H1 (cell line): Measurements from ENCODE around the gene DBH. TPM values are rescaled to one million over a fixed set of nuclear protein-coding genes. Genes with fewer than 3 reads are reported as not detected.

ENCODE experiments used
- CTCF ChIA-PET: fragments of 300-600 bp; sonication (Branson Sonifier 250); formaldehyde crosslinking; loops from one replicate; lab custom pipeline; 2021; ENCODE audit not compliant: partially characterized antibody; lab: Charles Lee
- POLR2A ChIA-PET: fragments of 300-600 bp; sonication (Branson Sonifier 250); formaldehyde crosslinking; loops from one replicate; lab custom pipeline; 2021; ENCODE audit warnings: inconsistent platforms; ENCODE audit not compliant: partially characterized antibody; lab: Charles Lee
- DNase-seq, 2 experiments: peaks; one replicate each; pipeline versions ENCODE4 v3.0.0 to v3.0.0-alpha.2; 2010 to 2022; ENCODE audit warnings: low spot score in 2 of 2, low read depth in 1 of 2, mixed read lengths in 1 of 2
- FAIRE-seq: peaks from 2 replicates; lab custom pipeline; 2011; peaks lifted over from hg19 to GRCh38; lab: Jason Lieb, UNC
- H2AFZ ChIP-seq: 2 replicates; pipeline ENCODE4 v1.8.1; 2012; ENCODE audit warnings: low read length, inconsistent platforms
- H2AK5ac ChIP-seq: 2 replicates; pipeline ENCODE4 v1.6.1; 2013; ENCODE audit warnings: low read depth, low read length
- H2BK120ac ChIP-seq: replicated peaks from 2 replicates; pipeline ENCODE3; 2013; ENCODE audit warnings: low read depth, low read length, inconsistent platforms
- H2BK12ac ChIP-seq: 2 replicates; pipeline ENCODE4 v1.6.1; 2013; ENCODE audit warnings: low read depth, low read length
- H2BK15ac ChIP-seq: 2 replicates; pipeline ENCODE4 v1.6.1; 2013; ENCODE audit warnings: low read length
- H2BK20ac ChIP-seq: 2 replicates; pipeline ENCODE4 v1.6.1; 2013; ENCODE audit warnings: low read length
- H2BK5ac ChIP-seq: 2 replicates; pipeline ENCODE4 v1.6.1; 2013; ENCODE audit warnings: low read depth, low read length
- H3K14ac ChIP-seq: 2 replicates; pipeline ENCODE4 v1.6.1; 2013; ENCODE audit warnings: inconsistent platforms; ENCODE audit not compliant: insufficient read length
- H3K18ac ChIP-seq: 2 replicates; pipeline ENCODE4 v1.6.1; 2013; ENCODE audit warnings: low read length; ENCODE audit errors: extremely low read depth
- H3K23ac ChIP-seq: 2 replicates; pipeline ENCODE4 v1.6.1; 2013; ENCODE audit warnings: inconsistent platforms; ENCODE audit not compliant: insufficient read length
- H3K23me2 ChIP-seq: 2 replicates; pipeline ENCODE4 v1.6.1; 2013; ENCODE audit warnings: low read depth, low read length
- H3K27ac ChIP-seq: 2 replicates; pipeline ENCODE4 v1.6.1; 2011; ENCODE audit warnings: low read depth, low read length, inconsistent platforms
- H3K27me3 ChIP-seq, 4 experiments: replicated peaks in 1 of 4; 1 replicate in 1 of 4; 2 replicates in 3 of 4; pipeline versions ENCODE4 v1.6.1 to v1.8.1; 2011 to 2013; ENCODE audit warnings: low read length in 3 of 4, mild to moderate bottlenecking in 3 of 4, inconsistent platforms in 2 of 4, mixed read lengths in 2 of 4, moderate library complexity in 1 of 4; ENCODE audit not compliant: control insufficient read depth in 3 of 4, insufficient read depth in 3 of 4; ENCODE audit errors: extremely low read depth in 1 of 4
- H3K36me3 ChIP-seq, 4 experiments: 2 replicates each; pipeline versions ENCODE4 v1.6.1 to v1.8.1; 2011 to 2013; ENCODE audit warnings: mild to moderate bottlenecking in 4 of 4, low read length in 3 of 4, moderate library complexity in 2 of 4, control low read depth in 1 of 4, inconsistent platforms in 1 of 4; ENCODE audit not compliant: insufficient read depth in 4 of 4, control insufficient read depth in 2 of 4
- H3K4ac ChIP-seq: replicated peaks from 2 replicates; pipeline ENCODE3; 2013; ENCODE audit warnings: low read length, low read depth, mixed read lengths, inconsistent platforms; ENCODE audit not compliant: insufficient read length
- H3K4me1 ChIP-seq, 4 experiments: replicated peaks in 1 of 4; 1 replicate in 1 of 4; 2 replicates in 3 of 4; pipeline versions ENCODE4 v1.6.1 to v1.8.1; 2011 to 2013; ENCODE audit warnings: low read length in 3 of 4, inconsistent platforms in 2 of 4, mixed read lengths in 1 of 4; ENCODE audit not compliant: insufficient read depth in 4 of 4, control insufficient read depth in 3 of 4
- H3K4me2 ChIP-seq, 2 experiments: 2 replicates each; pipeline versions ENCODE4 v1.6.1 to v1.8.1; 2011 to 2013; ENCODE audit warnings: low read depth in 2 of 2, low read length in 2 of 2, control low read depth in 1 of 2, inconsistent platforms in 1 of 2, mild to moderate bottlenecking in 1 of 2; ENCODE audit not compliant: insufficient read depth in 1 of 2
- H3K4me3 ChIP-seq, 4 experiments: fragments of 200-600, 300-600 bp in 1 of 4; sonication (generic), shearing (Covaris generic), sonication (Bioruptor Twin) in 1 of 4; 2 replicates each; pipeline versions ENCODE4 v1.5.1 to v1.8.1; 2011 to 2016; ENCODE audit warnings: low read length in 4 of 4, low read depth in 3 of 4, control low read depth in 2 of 4, inconsistent platforms in 2 of 4, mild to moderate bottlenecking in 2 of 4, mixed read lengths in 1 of 4, moderate library complexity in 1 of 4; ENCODE audit not compliant: insufficient read depth in 2 of 4; ENCODE audit errors: extremely low read depth in 1 of 4
- H3K56ac ChIP-seq: replicated peaks from 2 replicates; pipeline ENCODE3; 2013; ENCODE audit warnings: low read depth, mild to moderate bottlenecking, mixed read lengths, low read length, inconsistent platforms; ENCODE audit not compliant: insufficient read length
- H3K79me1 ChIP-seq: 2 replicates; pipeline ENCODE4 v1.6.1; 2013; ENCODE audit warnings: low read depth, low read length, control low read depth
- H3K79me2 ChIP-seq, 2 experiments: 2 replicates each; pipeline versions ENCODE4 v1.6.1 to v1.8.1; 2012 to 2013; ENCODE audit warnings: low read length in 2 of 2, mild to moderate bottlenecking in 2 of 2, inconsistent platforms in 1 of 2; ENCODE audit not compliant: insufficient read depth in 2 of 2, control insufficient read depth in 1 of 2
- H3K9ac ChIP-seq, 4 experiments: replicated peaks in 1 of 4; 1 replicate in 1 of 4; 2 replicates in 3 of 4; pipeline versions ENCODE4 v1.6.1 to v1.8.1; 2011 to 2013; ENCODE audit warnings: low read depth in 3 of 4, low read length in 3 of 4, control low read depth in 2 of 4, mild to moderate bottlenecking in 2 of 4, moderate library complexity in 2 of 4, inconsistent platforms in 1 of 4; ENCODE audit errors: extremely low read depth in 1 of 4
- H3K9me3 ChIP-seq, 2 experiments: 2 replicates each; pipeline versions ENCODE4 v1.6.1 to v1.8.1; 2012 to 2013; ENCODE audit warnings: mild to moderate bottlenecking in 2 of 2, moderate library complexity in 2 of 2, control low read depth in 1 of 2, inconsistent platforms in 1 of 2, low read depth in 1 of 2, low read length in 1 of 2, mixed read lengths in 1 of 2; ENCODE audit not compliant: insufficient read depth in 2 of 2
- H4K20me1 ChIP-seq, 2 experiments: replicated peaks in 1 of 2; 2 replicates each; pipeline versions ENCODE3 to v1.8.1; 2011 to 2013; ENCODE audit warnings: inconsistent platforms in 2 of 2, low read length in 2 of 2, mild to moderate bottlenecking in 1 of 2; ENCODE audit not compliant: insufficient read depth in 2 of 2, control insufficient read depth in 1 of 2
- H4K5ac ChIP-seq: 2 replicates; pipeline ENCODE4 v1.6.1; 2013; ENCODE audit warnings: low read length, low read depth, mixed read lengths, inconsistent platforms; ENCODE audit not compliant: insufficient read length
- H4K8ac ChIP-seq: 2 replicates; pipeline ENCODE4 v1.8.0; 2013; ENCODE audit warnings: mild to moderate bottlenecking, moderate library complexity, low read length, inconsistent platforms; ENCODE audit not compliant: insufficient read depth; ENCODE audit errors: extremely low read depth
- H4K91ac ChIP-seq: replicated peaks from 2 replicates; pipeline ENCODE3; 2013; ENCODE audit warnings: low read length, mixed read lengths, inconsistent platforms; ENCODE audit not compliant: insufficient read length
- CBX8 ChIP-seq: fragments of 300-800, 300-1000 bp; sonication (generic); IDR thresholded peaks from 2 replicates; pipeline ENCODE4 v1.7.1; 2016; ENCODE audit warnings: low read depth, low read length, borderline replicate concordance
- CHD1 ChIP-seq: IDR thresholded peaks from 2 replicates; pipeline ENCODE4 v1.6.1; 2012; ENCODE audit warnings: low read depth, low read length, improper control_type of control experiment
- CREB1 ChIP-seq: IDR thresholded peaks from 2 replicates; pipeline ENCODE4 v1.6.1; 2012; ENCODE audit warnings: inconsistent platforms
- EGR1 ChIP-seq: IDR thresholded peaks from 2 replicates; pipeline ENCODE4 v1.6.1; 2011; ENCODE audit warnings: low read depth, low read length, borderline replicate concordance
- GABPA ChIP-seq: IDR thresholded peaks from 2 replicates; pipeline ENCODE4 v1.6.1; 2011; ENCODE audit warnings: mild to moderate bottlenecking, low read length, moderate library complexity, borderline replicate concordance; ENCODE audit not compliant: insufficient read depth
- KDM1A ChIP-seq: fragments of 200-600, 300-600 bp; sonication (generic); IDR thresholded peaks from 2 replicates; pipeline ENCODE4 v1.7.1; 2016; ENCODE audit warnings: mild to moderate bottlenecking, low read length, borderline replicate concordance
- SIN3A ChIP-seq, 2 experiments: IDR thresholded peaks in 1 of 2; conservative IDR thresholded peaks in 1 of 2; 2 replicates each; pipeline ENCODE4 v1.6.1; 2011 to 2012; ENCODE audit warnings: low read length in 2 of 2, improper control_type of control experiment in 1 of 2, low read depth in 1 of 2, mild to moderate bottlenecking in 1 of 2
- SP2 ChIP-seq: IDR thresholded peaks from 2 replicates; pipeline ENCODE4 v1.6.1; 2012; ENCODE audit warnings: mild to moderate bottlenecking, low read length, inconsistent platforms
- TAF1 ChIP-seq: IDR thresholded peaks from 2 replicates; pipeline ENCODE4 v1.6.1; 2011; ENCODE audit warnings: mild to moderate bottlenecking, low read depth, low read length
- WGBS, 2 experiments: shearing (Covaris generic) in 1 of 2; methylation state at CpG; one replicate each; pipeline versions ENCODE4 v1.1.6 to v1.1.7; 2013 to 2015; ENCODE audit warnings: low lambda C conversion rate in 2 of 2, mixed read lengths in 2 of 2, inconsistent platforms in 1 of 2, low coverage in 1 of 2, missing lambda C conversion rate in 1 of 2; ENCODE audit not compliant: insufficient replicate concordance in 2 of 2, insufficient coverage in 1 of 2, insufficient read length in 1 of 2; ENCODE audit errors: extremely low coverage in 1 of 2, missing lambda C conversion rate in 1 of 2; 5-methylcytosine and 5-hydroxymethylcytosine counted together
- polyA plus RNA-seq, 7 experiments: library from polyadenylated mRNA; depleted of rRNA in 3 of 7; stranded (reverse) in 5 of 7; unstranded in 2 of 7; fragments of >200 nt in 5 of 7; fragments of 200-250 nt in 2 of 7; gene quantifications; 1 replicate in 5 of 7; 2 replicates in 1 of 7; 4 replicates in 1 of 7; pipeline versions ENCODE4 v1.2.1 to v1.2.3, GENCODE V29; 2011 to 2013; ENCODE audit warnings: missing spikeins in 2 of 7, mixed read lengths in 2 of 7
- total RNA-seq: library from RNA; stranded (reverse); fragmentation: NEBNext Ultra II Directional; extraction: Animal tissue kit (Norgen Biotek cat#: 25700); gene quantifications from 2 replicates; pipeline ENCODE4 v1.2.1, GENCODE V29; 2021

The DBH gene
- total and polyA plus RNA-seq, 2 of the 8 experiments (the other 6 are each of a cell fraction or from before 2014, with no cell fraction given): 0.18 TPM; not detected in 1

- Histone ChIP-seq H4K5ac (no peak overlapping the region), H2BK15ac (no peak overlapping the region), H3K23ac (no peak overlapping the region), H4K20me1 (no peaks in the 10 kb centered on the region), H3K9me3 (peaks cover 0 to 3% of the 10 kb centered on the region in 2 experiments; a peak in 1 of 4 replicates), H3K4ac (no peak overlapping the region), H3K79me1 (no peaks in the 10 kb centered on the region), H3K14ac (no peak overlapping the region), H3K4me1 (peaks cover 0 to 16% (median 14%) of the 10 kb centered on the region in 4 experiments; a peak in 6 of 7 replicates), H2BK12ac (no peak overlapping the region), H3K79me2 (no peaks in the 10 kb centered on the region), H3K23me2 (no peaks in the 10 kb centered on the region), H3K4me3 (no peak overlapping the region), H3K9ac (no peak overlapping the region), H4K91ac (no peak overlapping the region), H3K36me3 (no peaks in the 10 kb centered on the region), H2BK5ac (no peak overlapping the region), H2AK5ac (0 out of 2 replicates have a peak overlapping the region, but pooled peaks have one; percentile 3), H4K8ac (peak overlapping the region; percentile 87; the same call in 1 of the 2 replicates), H2BK120ac (no peak overlapping the region), H3K4me2 (no peak overlapping the region), H3K18ac (no peak overlapping the region), H3K56ac (no peak overlapping the region), H3K27me3 (no peaks in the 10 kb centered on the region), H3K27ac (no peak overlapping the region), H2AFZ (peak overlapping the region; percentile 90), H2BK20ac (no peak overlapping the region)
- DNase-seq: peak; percentile 39 to 95
- 24% methylated on average over 12 of the region's 19 CpGs; no CpG with 5 or more reads in 1 of the 2 experiments for WGBS, 2 experiments
- peak; percentile 65 for FAIRE-seq
- ChIA-PET POLR2A (interaction anchor here (1.3 to 1.4 kb wide), 2 partner anchors 11 to 19 kb away, joined by 3 to 4 read pairs; no protein-coding TSS in a partner anchor), CTCF (interaction anchor here (0.6 to 6.7 kb wide), 41 partner anchors 8 to 597 kb away, joined by 3 to 79 read pairs (median 5); partner anchors contain the start of genes ADAMTSL2 and DBH)
- TF ChIP-seq CBX8 (no peak), CREB1 (no peak), EGR1 (0 out of 2 replicates have a peak, but pooled peaks have one; percentile 42), TAF1 (0 out of 2 replicates have a peak, but pooled peaks have one; percentile 23), SP2 (peak; percentile 44; the same call in 1 of the 2 replicates), GABPA (peak; percentile 69; the same call in 1 of the 2 replicates), CHD1 (no peak), SIN3A (conservative IDR thresholded peaks at IDR 0.05 in 1 of 2, IDR thresholded peaks at IDR 0.05 in 1 of 2; ENCODE audit: low read depth in 1 of 2, low read length in 2 of 2) (no peak), KDM1A (no peak)
Measured at GRCh38 chr9:133589454-133590227, 46.5 kb upstream of the DBH start.
